GM19372 (cell line): ENCODE measurements around the gene CAMTA1.

ENCODE experiments used
- ATAC-seq: cut with Tn5 transposase; IDR thresholded peaks from one replicate; pipeline ENCODE4 v1.9.1; 2021; ENCODE audit warnings: mild to moderate bottlenecking, low read depth, moderate library complexity; ENCODE audit not compliant: unreplicated experiment

Gene CAMTA1

GRCh38 chr1:7470904-7471638 lies 685.8 kb downstream of the CAMTA1 start:
- no peak for ATAC-seq

GRCh38 chr1:7471836-7472235 lies 686.6 kb downstream of the CAMTA1 start:
- no peak for ATAC-seq

- ATAC-seq: no peak
Measured at GRCh38 chr1:7473223-7474142, 688.2 kb downstream of the CAMTA1 start.

GRCh38 chr1:7474143-7474490 lies 688.9 kb downstream of the CAMTA1 start:
- no peak for ATAC-seq

- ATAC-seq: no peak
Measured at GRCh38 chr1:7474786-7475502, 689.7 kb downstream of the CAMTA1 start.

- no peak for ATAC-seq
Measured at GRCh38 chr1:7475691-7476090, 690.4 kb downstream of the CAMTA1 start.

- ATAC-seq: no peak
Measured at GRCh38 chr1:7476402-7476801, 691.1 kb downstream of the CAMTA1 start.

- no peak for ATAC-seq
Measured at GRCh38 chr1:7476861-7477547, 691.8 kb downstream of the CAMTA1 start.

- no peak for ATAC-seq
Measured at GRCh38 chr1:7477593-7477992, 692.3 kb downstream of the CAMTA1 start.

- no peak for ATAC-seq
Measured at GRCh38 chr1:7478142-7478790, 693.0 kb downstream of the CAMTA1 start.

GRCh38 chr1:7478809-7479499 lies 693.7 kb downstream of the CAMTA1 start:
- ATAC-seq: no peak

GRCh38 chr1:7479571-7479970 lies 694.3 kb downstream of the CAMTA1 start:
- no peak for ATAC-seq

GRCh38 chr1:7481194-7481593 lies 695.9 kb downstream of the CAMTA1 start:
- ATAC-seq: no peak

GRCh38 chr1:7482077-7482476 lies 696.8 kb downstream of the CAMTA1 start:
- no peak for ATAC-seq

- ATAC-seq: no peak
Measured at GRCh38 chr1:7482772-7483495, 697.7 kb downstream of the CAMTA1 start.

GRCh38 chr1:7483634-7484383 lies 698.6 kb downstream of the CAMTA1 start:
- ATAC-seq: no peak

- ATAC-seq: no peak
Measured at GRCh38 chr1:7485086-7485780, 700.0 kb downstream of the CAMTA1 start.

GRCh38 chr1:7485826-7486225 lies 700.6 kb downstream of the CAMTA1 start:
- no peak for ATAC-seq
